A549 treated with Hydrocortisone at 1 μM for 4 hours (cell line): ENCODE data around the gene ARL4D. TPM values are rescaled to one million over a fixed set of nuclear protein-coding genes. Genes with fewer than 3 reads are reported as not detected.

ENCODE experiments used
- total RNA-seq: library from RNA; stranded (reverse); fragments of 200-300 nt; extraction: Qiagen RNA extraction; gene quantifications from 5 replicates; pipeline ENCODE4 v1.2.3, GENCODE V29; 2022

ARL4D gene
- 17.8 to 28.1 TPM (median 25.4 TPM) in 5 replicates for total RNA-seq

GRCh38 chr17:43398724-43399595, at the start of gene ARL4D:
Gene ARL4D (plus strand): TSS chr17:43398993. CDS start chr17:43399733, 740 bp downstream.

Other genes with a start within 250 kb of the ARL4D start
- gene NBR1, start 227.8 kb upstream of the ARL4D start, total RNA-seq = 30.9 to 51.4 TPM (median 39.8 TPM) in 5 replicates
- 0.76 to 1.5 TPM (median 1.1 TPM) in 5 replicates for gene TMEM106A, start 187.1 kb upstream of the ARL4D start, total RNA-seq
- 0.12 TPM in 1 of 5 replicates, not detected in the others for gene CCDC200, start 170.4 kb upstream of the ARL4D start, total RNA-seq
- not detected in 5 replicates for gene RNU2-1, start 165.0 kb upstream of the ARL4D start, total RNA-seq
- 38.7 to 42.9 TPM (median 41.0 TPM) in 5 replicates for gene DHX8, start 85.0 kb downstream of the ARL4D start, total RNA-seq
- gene ETV4, start 147.3 kb downstream of the ARL4D start, total RNA-seq = 54.5 to 64.7 TPM (median 61.4 TPM) in 5 replicates